Stimulated activated CD8-positive, alpha-beta memory T cell treated with anti-CD3 and anti-CD28 coated beads, Interleukin-7, amount 100 ng/mL, for 1 hour (primary cell): ENCODE measurements around the gene KRTAP3-3.
"Not testable (repeated sequence)": the region's sequence is repeated elsewhere in the genome, so short reads cannot be mapped to it uniquely, and the experiment has no call there.

Source experiments
- DNase-seq, 2 donors: peaks; one replicate each; pipeline ENCODE4 v3.0.0-alpha.2; 2020; ENCODE audit warnings: low read depth in 2 of 2

Gene KRTAP3-3

GRCh38 chr17:41004397-41004796 lies 10.4 kb upstream of the KRTAP3-3 start:
- DNase-seq = no peak

GRCh38 chr17:41003926-41004325 lies 10.0 kb upstream of the KRTAP3-3 start:
- no peak for DNase-seq

GRCh38 chr17:41002814-41003213 lies 8.8 kb upstream of the KRTAP3-3 start:
- no peak for DNase-seq

- DNase-seq = no peak
These were observed 7.8 kb upstream of the KRTAP3-3 start for GRCh38 chr17:41001795-41002194.

- not testable (repeated sequence) for DNase-seq
These were observed 5.6 kb upstream of the KRTAP3-3 start, which contains the start of gene KRTAP3-2 for GRCh38 chr17:40999563-40999962. Gene KRTAP3-2, minus strand, starts transcription at chr17:40999906. Its CDS starts 53 bp downstream, at chr17:40999853.

GRCh38 chr17:40997361-40997760 lies 3.4 kb upstream of the KRTAP3-3 start:
- DNase-seq = no peak

- no peak for DNase-seq
These were observed 2.9 kb upstream of the KRTAP3-3 start for GRCh38 chr17:40996829-40997228.

- DNase-seq = no peak
These were observed 1.2 kb upstream of the KRTAP3-3 start for GRCh38 chr17:40995116-40995515.

- no peak for DNase-seq
These were observed 880 bp downstream of the KRTAP3-3 start for GRCh38 chr17:40993084-40993483.

GRCh38 chr17:40992666-40993065 lies 1.3 kb downstream of the KRTAP3-3 start:
- no peak for DNase-seq

- no peak for DNase-seq
These were observed 7.0 kb downstream of the KRTAP3-3 start for GRCh38 chr17:40986920-40987319.

- no peak for DNase-seq
These were observed 9.7 kb downstream of the KRTAP3-3 start, which contains the start of gene KRT40 for GRCh38 chr17:40984226-40984625. Gene KRT40, minus strand, starts transcription at chr17:40984326. Its CDS starts 53 bp downstream, at chr17:40984273.

GRCh38 chr17:40981115-40981514 lies 12.8 kb downstream of the KRTAP3-3 start:
- DNase-seq = no peak

GRCh38 chr17:40980596-40980995 lies 13.4 kb downstream of the KRTAP3-3 start:
- no peak for DNase-seq

GRCh38 chr17:40980117-40980516 lies 13.8 kb downstream of the KRTAP3-3 start:
- DNase-seq = no peak

GRCh38 chr17:40978575-40979151 lies 15.3 kb downstream of the KRTAP3-3 start:
- no peak for DNase-seq

- no peak for DNase-seq
These were observed 18.4 kb downstream of the KRTAP3-3 start for GRCh38 chr17:40975516-40975915.

- no peak for DNase-seq
These were observed 19.6 kb downstream of the KRTAP3-3 start for GRCh38 chr17:40974366-40974765.

- no peak for DNase-seq
These were observed 26.4 kb downstream of the KRTAP3-3 start for GRCh38 chr17:40967582-40967981.

- DNase-seq = no peak
These were observed 27.1 kb downstream of the KRTAP3-3 start, which contains the start of gene KRT39 for GRCh38 chr17:40966848-40967247. Gene KRT39, minus strand, starts transcription at chr17:40966948. Its CDS starts 92 bp downstream, at chr17:40966856.

- DNase-seq = no peak
These were observed 30.1 kb downstream of the KRTAP3-3 start for GRCh38 chr17:40963838-40964237.

GRCh38 chr17:40962059-40962561 lies 31.9 kb downstream of the KRTAP3-3 start:
- no peak for DNase-seq

- DNase-seq = no peak
These were observed 32.4 kb downstream of the KRTAP3-3 start for GRCh38 chr17:40961591-40961990.

GRCh38 chr17:40960144-40960543 lies 33.8 kb downstream of the KRTAP3-3 start:
- DNase-seq = no peak
